GM23248 (cell line): ENCODE results near the gene WIPF1. TPM values are rescaled to one million over a fixed set of nuclear protein-coding genes. Genes with fewer than 3 reads are reported as not detected.
A peak's percentile ranks its signal among the peaks of the same experiment; 100 is the strongest.

Experiments
- DNase-seq: peaks from one replicate; pipeline ENCODE4 v3.0.0-alpha.2; 2015
- H2AFZ ChIP-seq: fragments of 200-600 bp; sonication (generic); 2 replicates; pipeline ENCODE4 v1.6.1; 2016; ENCODE audit warnings: antibody characterized with exemption
- H3F3A ChIP-seq: fragments of 200-600 bp; sonication (generic); 2 replicates; pipeline ENCODE4 v1.6.1; 2016; ENCODE audit warnings: mild to moderate bottlenecking, antibody characterized with exemption, mixed run types; ENCODE audit not compliant: insufficient read depth
- H3K27ac ChIP-seq: fragments of 200-600 bp; sonication (generic); 2 replicates; pipeline ENCODE4 v1.5.1; 2016; ENCODE audit warnings: mild to moderate bottlenecking
- H3K27me3 ChIP-seq: fragments of 200-600 bp; sonication (generic); replicated peaks from 2 replicates; pipeline ENCODE4 v1.6.1; 2016; ENCODE audit warnings: mild to moderate bottlenecking; ENCODE audit not compliant: insufficient read depth
- H3K36me3 ChIP-seq: fragments of 200-600 bp; sonication (generic); 2 replicates; pipeline ENCODE4 v1.6.1; 2016; ENCODE audit warnings: low read depth, mild to moderate bottlenecking
- H3K4me1 ChIP-seq: fragments of 200-600 bp; sonication (generic); 2 replicates; pipeline ENCODE4 v1.6.1; 2016; ENCODE audit warnings: mild to moderate bottlenecking; ENCODE audit not compliant: insufficient read depth
- H3K4me2 ChIP-seq: fragments of 200-600 bp; sonication (generic); one replicate; pipeline ENCODE4 v1.6.1; 2016; ENCODE audit warnings: mild to moderate bottlenecking; ENCODE audit not compliant: unreplicated experiment
- H3K4me3 ChIP-seq: fragments of 200-600 bp; sonication (generic); 2 replicates; pipeline ENCODE4 v1.5.1; 2016; ENCODE audit warnings: mild to moderate bottlenecking
- H3K79me2 ChIP-seq: fragments of 200-600 bp; sonication (generic); 2 replicates; pipeline ENCODE4 v1.6.1; 2016; ENCODE audit warnings: mild to moderate bottlenecking; ENCODE audit not compliant: insufficient read depth
- H3K9ac ChIP-seq: fragments of 200-600 bp; sonication (generic); 2 replicates; pipeline ENCODE4 v1.6.1; 2016; ENCODE audit warnings: mild to moderate bottlenecking
- H3K9me2 ChIP-seq: fragments of 200-600 bp; sonication (generic); 2 replicates; pipeline ENCODE4 v1.6.1; 2016; ENCODE audit warnings: mixed run types, mild to moderate bottlenecking, moderate library complexity; ENCODE audit not compliant: insufficient read depth
- H3K9me3 ChIP-seq: fragments of 200-600 bp; sonication (generic); one replicate; pipeline ENCODE4 v1.6.1; 2017; ENCODE audit warnings: low read depth
- H4K20me1 ChIP-seq: fragments of 200-600 bp; sonication (generic); 2 replicates; pipeline ENCODE4 v1.6.0; 2016; ENCODE audit not compliant: insufficient read depth
- EZH2 ChIP-seq: fragments of 200-600 bp; sonication (generic); IDR thresholded peaks from 2 replicates; pipeline ENCODE4 v1.6.1; 2018; ENCODE audit warnings: antibody characterized with exemption, mild to moderate bottlenecking; ENCODE audit not compliant: insufficient read depth, poor library complexity, severe bottlenecking
- EZH2phosphoT487 ChIP-seq: fragments of 200-600 bp; sonication (generic); IDR thresholded peaks from 2 replicates; pipeline ENCODE4 v1.6.1; 2018; ENCODE audit warnings: antibody characterized with exemption, moderate library complexity, mild to moderate bottlenecking, low read depth; ENCODE audit not compliant: insufficient read depth
- WGBS, 2 experiments: methylation state at CpG; one replicate each; pipeline ENCODE4 v1.1.6; 2015 to 2017; ENCODE audit warnings: low lambda C conversion rate in 2 of 2, low coverage in 1 of 2; ENCODE audit errors: missing lambda C conversion rate in 2 of 2; 5-methylcytosine and 5-hydroxymethylcytosine counted together
- in situ Hi-C: fragments of 300-500 bp; cut with MboI; formaldehyde crosslinking; loops from 2 replicates; pipeline ENCODE4 v1.15.0; 2020
- polyA plus RNA-seq: library from polyadenylated mRNA; unstranded; fragments of >200 nt; fragmentation: Nextera tagmentation; extraction: Ambion mirVana; gene quantifications from 2 replicates; pipeline ENCODE4 v1.2.1, GENCODE V29; 2016
- total RNA-seq: library from RNA; depleted of rRNA; stranded (reverse); fragments of >200 nt; shearing (Covaris generic); gene quantifications from 2 replicates; pipeline ENCODE4 v1.2.3, GENCODE V29; 2014

Gene WIPF1
- total and polyA plus RNA-seq, 2 experiments from 2014 or later = 21.4 to 50.3 TPM

GRCh38 chr2:174623690-174624089 is 26.1 kb upstream of the WIPF1 start:
- TF ChIP-seq EZH2 = no peak
- TF ChIP-seq EZH2phosphoT487 = no peak
- Histone ChIP-seq H2AFZ (no peak overlapping the region), H3K36me3 (no peaks in the 10 kb centered on the region), H3K27me3 (no peaks in the 10 kb centered on the region), H3F3A (no peaks in the 10 kb centered on the region; the same call in 1 of the 2 replicates), H3K9ac (no peak overlapping the region), H3K4me3 (no peak overlapping the region), H3K9me2 (no peaks in the 10 kb centered on the region), H3K79me2 (peaks cover 79% of the 10 kb centered on the region), H3K27ac (no peak overlapping the region), H3K4me1 (peaks cover 5% of the 10 kb centered on the region; the same call in 1 of the 2 replicates), H3K9me3 (no peaks in the 10 kb centered on the region), H3K4me2 (no peak overlapping the region), H4K20me1 (no peaks in the 10 kb centered on the region)
- in situ Hi-C loops = no loop called here
- no peak for DNase-seq

GRCh38 chr2:174623106-174623637 is 25.6 kb upstream of the WIPF1 start:
- Histone ChIP-seq H3K27ac (no peak overlapping the region), H4K20me1 (no peaks in the 10 kb centered on the region), H3K9me3 (no peaks in the 10 kb centered on the region), H3K9me2 (no peaks in the 10 kb centered on the region), H3K4me3 (no peak overlapping the region), H3K79me2 (peaks cover 76% of the 10 kb centered on the region), H3K9ac (no peak overlapping the region), H3K4me1 (peaks cover 7% of the 10 kb centered on the region), H2AFZ (no peak overlapping the region), H3K4me2 (no peak overlapping the region), H3K36me3 (no peaks in the 10 kb centered on the region), H3K27me3 (no peaks in the 10 kb centered on the region), H3F3A (no peaks in the 10 kb centered on the region; the same call in 1 of the 2 replicates)
- 15 to 21% methylated on average over 2 of the region's 2 CpGs for WGBS, 2 experiments
- no peak for TF ChIP-seq EZH2phosphoT487
- no peak for TF ChIP-seq EZH2
- in situ Hi-C loops = no loop called here
- no peak for DNase-seq

- peaks cover 58% of the 10 kb centered on the region for H3K79me2 ChIP-seq
- no peak overlapping the region for H3K9ac ChIP-seq
- no peak overlapping the region for H2AFZ ChIP-seq
- no peak for DNase-seq
- no peaks in the 10 kb centered on the region for H3K27me3 ChIP-seq
- no peaks in the 10 kb centered on the region for H3K9me3 ChIP-seq
- H3K4me2 ChIP-seq = no peak overlapping the region
- 91 to 99% methylated on average over 3 of the region's 3 CpGs for WGBS, 2 experiments
- TF ChIP-seq EZH2phosphoT487 = no peak
- no peak for TF ChIP-seq EZH2
- no peaks in the 10 kb centered on the region for H4K20me1 ChIP-seq
- in situ Hi-C loops = no loop called here
- H3F3A ChIP-seq = peaks cover 18% of the 10 kb centered on the region
- H3K9me2 ChIP-seq = no peaks in the 10 kb centered on the region
- H3K36me3 ChIP-seq = no peaks in the 10 kb centered on the region
- peaks cover 25% of the 10 kb centered on the region for H3K4me1 ChIP-seq
- no peak overlapping the region for H3K4me3 ChIP-seq
- no peak overlapping the region for H3K27ac ChIP-seq
These were observed 23.7 kb upstream of the WIPF1 start for GRCh38 chr2:174621323-174621722.

GRCh38 chr2:174618179-174618578 is 20.6 kb upstream of the WIPF1 start:
- H3K4me2 ChIP-seq = no peak overlapping the region
- H3K4me3 ChIP-seq = no peak overlapping the region
- no peaks in the 10 kb centered on the region for H3K9me2 ChIP-seq
- no peaks in the 10 kb centered on the region for H3K9me3 ChIP-seq
- no peaks in the 10 kb centered on the region for H3K36me3 ChIP-seq
- H3F3A ChIP-seq = peaks cover 46% of the 10 kb centered on the region
- no peaks in the 10 kb centered on the region for H4K20me1 ChIP-seq
- 90 to 100% methylated on average over 2 of the region's 2 CpGs for WGBS, 2 experiments
- H3K79me2 ChIP-seq = peaks cover 47% of the 10 kb centered on the region
- H2AFZ ChIP-seq = no peak overlapping the region
- in situ Hi-C loops = no loop called here
- H3K27ac ChIP-seq = 0 out of 2 replicates have a peak overlapping the region, but pooled peaks have one; percentile 83
- TF ChIP-seq EZH2 (no peak), EZH2phosphoT487 (no peak)
- H3K9ac ChIP-seq = no peak overlapping the region
- no peak for DNase-seq
- peaks cover 54% of the 10 kb centered on the region for H3K4me1 ChIP-seq
- H3K27me3 ChIP-seq = no peaks in the 10 kb centered on the region

- H3K4me3 ChIP-seq = no peak overlapping the region
- peak overlapping the region; percentile 83 for H3K27ac ChIP-seq
These were observed 20.1 kb upstream of the WIPF1 start for GRCh38 chr2:174617718-174618117.

More at GRCh38 chr2:174617718-174618117, 20.1 kb upstream of the WIPF1 start:
- in situ Hi-C loops = no loop called here
- H3K36me3 ChIP-seq = no peaks in the 10 kb centered on the region
- no peak for TF ChIP-seq EZH2
- no peak for TF ChIP-seq EZH2phosphoT487
- DNase-seq = no peak
- H3K9ac ChIP-seq = 0 out of 2 replicates have a peak overlapping the region, but pooled peaks have one; percentile 9
- WGBS, 2 experiments = 53 to 60% methylated on average over 3 of the region's 3 CpGs
- no peak overlapping the region for H2AFZ ChIP-seq
- H3K4me2 ChIP-seq = peak overlapping the region; percentile 14
- peaks cover 47% of the 10 kb centered on the region for H3K79me2 ChIP-seq
- H3K4me1 ChIP-seq = peaks cover 57% of the 10 kb centered on the region
- no peaks in the 10 kb centered on the region for H4K20me1 ChIP-seq
- H3K9me3 ChIP-seq = no peaks in the 10 kb centered on the region
- no peaks in the 10 kb centered on the region for H3K27me3 ChIP-seq
- H3F3A ChIP-seq = peaks cover 50% of the 10 kb centered on the region
- H3K9me2 ChIP-seq = no peaks in the 10 kb centered on the region
